Body of pancreas (tissue), 4 donors: ENCODE measurements around the gene MARS2. TPM values are rescaled to one million over a fixed set of nuclear protein-coding genes. Genes with fewer than 3 reads are reported as not detected.

Source experiments
- ATAC-seq: fragments of 150-250 bp; one replicate; pipeline ENCODE4 v1.9.1; 2016
- DNase-seq, 4 donors: peaks; one replicate each; pipeline ENCODE4 v3.0.0-alpha.2; 2019
- H3K27ac ChIP-seq, 4 donors: fragments of 200-600 bp; sonication (generic); 1 replicate in 3 of 4; 2 replicates in 1 of 4; pipeline versions ENCODE4 v1.5.1 to v1.6.1; 2016 to 2019; ENCODE audit warnings: mild to moderate bottlenecking in 1 of 4, mixed read lengths in 1 of 4, moderate library complexity in 1 of 4
- H3K27me3 ChIP-seq, 2 donors: fragments of 200-600 bp; sonication (generic); one replicate each; pipeline ENCODE4 v1.6.0; 2016; ENCODE audit warnings: mild to moderate bottlenecking in 1 of 2
- H3K36me3 ChIP-seq, 2 donors: fragments of 200-600 bp; sonication (generic); replicated peaks in 1 of 2; 2 replicates each; pipeline ENCODE4 v1.5.1; 2016; ENCODE audit warnings: low read depth in 2 of 2; ENCODE audit not compliant: insufficient read depth in 1 of 2
- H3K4me1 ChIP-seq: fragments of 200-600 bp; sonication (generic); one replicate; pipeline ENCODE4 v1.6.0; 2016
- H3K4me3 ChIP-seq, 2 donors: fragments of 200-600 bp; sonication (generic); 1 replicate in 1 of 2; 2 replicates in 1 of 2; pipeline ENCODE4 v1.5.1; 2016 to 2019
- H3K9me3 ChIP-seq, 3 donors: fragments of 200-600 bp; sonication (generic); 1 replicate in 2 of 3; 2 replicates in 1 of 3; pipeline ENCODE4 v1.5.1; 2016
- CTCF ChIP-seq, 7 experiments: fragments of 450-650 bp in 4 of 7; fragments of 200-600 bp in 3 of 7; sonication (generic) in 3 of 7; IDR thresholded peaks; one replicate each; pipeline ENCODE4 v1.5.1; 2016 to 2019; ENCODE audit warnings: antibody characterized with exemption in 7 of 7
- POLR2A ChIP-seq, 3 donors: fragments of 450-650 bp; IDR thresholded peaks; one replicate each; pipeline ENCODE4 v1.6.1; 2016; ENCODE audit warnings: antibody characterized with exemption in 3 of 3, mild to moderate bottlenecking in 2 of 3
- intact Hi-C: fragments of 100-400 bp; cut with DNase I; formaldehyde crosslinking; loops from one replicate; pipeline ENCODE4 v1.15.1; 2023
- total RNA-seq, 2 donors: library from RNA; depleted of rRNA; stranded (reverse); fragments of >200 nt; gene quantifications; one replicate each; pipeline ENCODE4 v1.1.0, GENCODE V29; 2016

The MARS2 gene
- total RNA-seq, 2 donors from 2014 or later = 6.5 to 12.2 TPM

- TF ChIP-seq CTCF (IDR thresholded peaks at IDR 0.05) (no peak), POLR2A (IDR thresholded peaks at IDR 0.05) (no peak)
- Histone ChIP-seq H3K27ac (no peak overlapping the region), H3K27me3 (no peaks in the 10 kb centered on the region), H3K36me3 (no peaks in the 10 kb centered on the region), H3K4me1 (no peaks in the 10 kb centered on the region), H3K4me3 (no peak overlapping the region), H3K9me3 (no peaks in the 10 kb centered on the region)
- ATAC-seq (no peak), DNase-seq (no peak)
- intact Hi-C loops = no loop called here
These were observed 35.0 kb downstream of the MARS2 start for GRCh38 chr2:197740200-197740599.

Other genes starting within 250 kb of the MARS2 start
- 100 to 1,000 TPM in 1 of 2 donors, 10 to 100 TPM in 1; 81.4 to 117 TPM for gene HSPD1, start 205.5 kb upstream of the MARS2 start, total RNA-seq
- 10 to 100 TPM; 40.2 to 99.5 TPM for gene HSPE1, start 205.0 kb upstream of the MARS2 start, total RNA-seq
- gene MOB4, start 189.3 kb upstream of the MARS2 start, total RNA-seq = 10 to 100 TPM in 1 of 2 donors, 1 to 10 TPM in 1; 5.3 to 16.1 TPM
- 10 to 100 TPM in 1 of 2 donors, 1 to 10 TPM in 1; 1.3 to 11.9 TPM for gene RFTN2, start 29.8 kb upstream of the MARS2 start, total RNA-seq
- not detected for gene BOLL, start 80.0 kb downstream of the MARS2 start, total RNA-seq
- gene PLCL1, start 99.2 kb downstream of the MARS2 start, total RNA-seq = 1 to 10 TPM; 2.0 to 2.9 TPM